Hepatic stellate cell (primary cell): ENCODE measurements around the gene NDUFS8.

Source experiments
- DNase-seq: peaks from one replicate; pipeline ENCODE4 v3.0.0; 2011; ENCODE audit warnings: low spot score

The NDUFS8 gene

DNA sequence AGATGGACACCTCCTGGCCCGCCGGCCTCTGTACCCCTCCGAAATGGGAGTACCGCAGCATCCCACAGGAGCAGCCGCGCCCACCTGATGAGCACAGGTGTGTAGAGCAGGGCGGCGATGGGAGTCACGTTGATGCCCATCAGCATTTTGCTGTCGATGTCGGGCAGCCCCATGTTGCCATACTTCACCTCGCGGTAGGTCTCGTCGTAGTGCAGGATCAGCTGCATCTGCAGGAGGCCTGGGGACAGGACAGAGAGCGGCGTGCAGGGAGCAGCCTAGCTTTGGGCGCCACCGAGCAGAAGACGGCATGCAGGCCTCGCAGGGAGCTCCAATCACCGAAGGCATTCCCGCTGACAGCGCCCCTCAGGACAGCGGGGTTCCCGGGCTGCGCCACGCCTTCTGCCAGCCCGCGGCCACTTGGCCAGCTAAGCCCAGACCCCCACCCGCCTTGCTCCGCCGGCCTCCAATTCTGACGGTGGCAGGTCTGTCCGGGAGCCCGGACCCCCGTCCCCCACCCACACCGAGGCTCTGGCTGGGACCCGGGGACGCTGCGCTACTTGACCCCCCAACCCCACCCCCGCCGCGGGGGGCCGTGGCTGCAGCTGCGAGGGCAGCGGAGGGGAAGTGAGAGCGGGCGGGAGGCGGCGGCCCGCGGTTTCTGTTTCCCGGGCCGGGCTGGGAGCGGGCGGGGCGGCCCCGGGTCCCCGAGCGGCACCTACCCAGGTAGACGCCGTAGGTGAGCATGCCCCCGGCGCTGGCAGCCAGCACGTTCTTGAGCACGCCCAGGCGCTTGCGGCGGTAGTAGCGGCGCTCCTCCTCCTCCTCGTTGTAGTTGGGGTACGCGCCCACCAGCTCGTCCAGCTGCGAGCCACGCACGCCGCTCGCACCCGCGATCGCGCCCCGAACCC lies 27.3 kb upstream of the NDUFS8 start:
- no peak for DNase-seq

DNA sequence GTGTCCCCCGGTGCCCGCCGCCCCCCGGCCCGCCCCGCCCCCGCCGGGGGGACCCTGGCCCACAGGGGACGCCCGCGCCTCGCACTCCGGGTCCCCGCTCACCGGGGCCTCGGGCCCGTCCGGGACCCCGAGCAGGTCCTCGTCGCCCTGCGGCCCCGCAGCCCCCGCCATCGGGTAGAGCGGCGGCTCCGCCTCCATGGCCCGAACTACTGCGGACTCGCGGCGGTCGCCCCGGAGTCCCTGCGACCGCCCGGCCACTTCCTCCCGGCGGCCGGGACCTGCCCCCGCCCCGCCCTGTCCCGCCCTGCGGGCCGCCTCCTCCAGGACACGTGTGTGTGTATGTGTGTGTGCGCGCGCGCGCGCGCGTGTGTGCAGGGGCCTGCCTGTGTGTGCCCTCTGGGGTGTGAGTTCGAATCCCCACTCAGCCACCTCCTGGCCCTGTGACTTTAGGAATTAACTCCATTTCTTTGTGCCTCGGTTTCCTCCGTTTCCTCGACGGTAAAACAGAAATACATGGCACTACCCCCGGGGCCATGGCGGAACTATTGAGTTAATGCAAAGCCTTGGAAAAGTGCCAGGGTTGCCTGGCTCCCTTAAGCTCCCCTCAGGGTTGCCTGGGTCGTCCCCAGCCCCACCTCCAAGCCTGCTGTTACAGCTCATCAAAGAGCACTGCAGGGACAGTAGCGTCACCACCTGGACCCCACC lies 26.5 kb upstream of the NDUFS8 start, which contains the start of gene UNC93B1:
Gene UNC93B1 (minus strand): TSS at position 252 of the 705 bp plus-strand sequence. CDS start 54 bp downstream, at position 198.
- DNase-seq, result peak; percentile 84

DNA sequence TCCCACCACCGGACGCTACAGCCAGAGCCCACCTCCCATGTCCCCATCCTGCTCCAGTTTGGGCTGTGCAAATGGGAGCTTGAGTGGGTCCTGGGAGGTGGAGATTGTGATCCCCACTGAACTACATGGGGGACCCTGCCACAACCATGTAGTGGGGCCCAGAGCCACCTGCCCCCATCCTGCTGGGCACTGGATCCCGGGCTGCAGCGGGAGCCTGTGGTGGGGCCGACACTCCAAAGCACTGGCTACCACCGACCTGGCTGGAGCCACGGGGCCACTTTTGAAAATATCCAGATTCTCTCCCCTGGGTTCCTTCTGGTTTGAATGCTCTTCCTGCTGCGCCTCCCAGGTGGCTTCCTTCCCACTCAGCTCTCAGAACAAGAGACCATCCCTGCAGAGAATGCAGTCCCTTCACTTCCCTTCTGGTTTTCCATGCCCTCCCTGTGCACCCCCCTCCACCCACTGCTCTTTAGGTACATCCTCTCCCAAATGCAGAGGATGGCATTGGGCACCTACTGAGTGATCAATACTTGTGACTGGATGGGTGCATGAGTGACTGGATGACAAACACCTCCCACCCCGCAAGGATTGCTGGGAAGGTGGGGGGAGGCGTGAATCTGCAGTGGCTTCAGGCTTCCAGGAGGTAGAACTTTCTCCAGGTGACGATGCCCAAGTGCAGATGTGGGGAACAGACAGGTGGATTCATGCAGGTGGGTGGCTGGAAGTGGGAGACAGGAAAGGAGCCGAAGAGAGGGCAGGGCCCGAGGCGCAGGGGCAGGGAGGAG lies 25.7 kb upstream of the NDUFS8 start:
- no peak for DNase-seq

DNA sequence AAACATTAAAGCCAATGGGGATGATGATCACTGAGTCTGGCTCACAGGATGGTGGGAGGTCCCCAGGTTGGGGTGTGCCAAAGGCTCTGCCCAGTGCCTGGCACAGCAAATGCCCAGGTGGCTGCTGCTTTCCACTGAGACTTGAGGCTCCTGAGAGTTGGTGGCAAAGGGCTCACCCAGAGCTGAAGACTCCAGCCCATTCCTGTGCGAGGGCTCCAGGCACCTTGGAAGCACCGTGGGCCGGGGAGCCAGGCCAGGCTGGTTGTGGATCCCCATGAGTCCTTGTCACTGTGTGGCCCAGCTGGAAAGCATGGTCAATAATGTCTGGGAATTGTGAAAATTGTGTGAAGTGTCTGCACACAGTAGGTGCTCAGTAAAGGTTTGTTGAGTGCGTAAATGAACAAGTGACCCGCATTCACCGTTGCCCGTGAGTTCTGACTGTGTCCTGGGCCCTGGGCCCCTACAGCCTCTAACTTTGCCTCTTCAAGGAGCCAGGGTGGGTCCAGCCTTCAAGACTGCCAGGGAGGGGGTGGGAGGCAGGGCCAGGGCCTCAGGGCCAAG lies 23.8 kb upstream of the NDUFS8 start:
- DNase-seq, result no peak

DNA sequence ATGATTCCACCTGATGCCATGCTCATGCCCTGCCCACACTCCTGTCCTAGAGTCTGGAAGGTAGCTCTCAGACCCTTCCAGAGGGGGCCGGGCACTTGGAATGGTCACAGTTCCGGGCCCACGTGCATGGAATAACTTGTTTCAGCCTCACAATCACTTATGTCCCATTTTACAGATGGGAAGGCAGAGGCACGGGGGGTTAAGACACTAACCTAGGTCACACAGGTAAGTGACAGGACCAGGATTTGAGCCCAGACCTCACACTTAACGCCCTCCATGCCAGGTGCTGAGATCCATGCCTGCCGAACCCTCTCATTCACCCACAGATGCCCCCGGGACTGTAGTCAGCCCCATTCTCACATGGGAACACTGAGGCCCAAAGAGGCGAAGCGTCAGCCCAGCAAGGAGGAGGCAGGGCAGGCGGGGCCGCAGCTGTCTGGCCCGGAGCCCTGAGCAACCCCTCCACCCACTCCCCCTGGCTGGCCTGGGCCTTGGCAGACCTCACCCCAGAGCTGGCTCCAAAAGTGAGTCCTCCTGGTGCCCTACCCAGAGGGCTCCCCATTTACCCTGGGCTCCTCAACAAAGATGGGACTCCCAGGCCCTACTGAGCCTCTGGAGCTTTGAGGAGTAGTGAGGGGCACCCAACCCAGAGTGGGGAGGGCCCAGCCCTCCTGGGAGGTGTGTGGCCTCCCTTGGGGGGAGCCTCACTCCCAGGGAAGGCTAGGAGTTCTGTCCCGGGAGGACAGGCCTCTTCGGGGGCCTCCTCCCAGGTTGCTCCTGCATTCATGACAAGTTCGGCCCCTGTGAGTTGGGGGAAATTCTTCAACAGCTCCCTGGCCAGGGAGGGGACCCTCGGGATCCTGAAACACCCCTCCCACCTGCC lies 22.7 kb upstream of the NDUFS8 start:
- no peak for DNase-seq

DNA sequence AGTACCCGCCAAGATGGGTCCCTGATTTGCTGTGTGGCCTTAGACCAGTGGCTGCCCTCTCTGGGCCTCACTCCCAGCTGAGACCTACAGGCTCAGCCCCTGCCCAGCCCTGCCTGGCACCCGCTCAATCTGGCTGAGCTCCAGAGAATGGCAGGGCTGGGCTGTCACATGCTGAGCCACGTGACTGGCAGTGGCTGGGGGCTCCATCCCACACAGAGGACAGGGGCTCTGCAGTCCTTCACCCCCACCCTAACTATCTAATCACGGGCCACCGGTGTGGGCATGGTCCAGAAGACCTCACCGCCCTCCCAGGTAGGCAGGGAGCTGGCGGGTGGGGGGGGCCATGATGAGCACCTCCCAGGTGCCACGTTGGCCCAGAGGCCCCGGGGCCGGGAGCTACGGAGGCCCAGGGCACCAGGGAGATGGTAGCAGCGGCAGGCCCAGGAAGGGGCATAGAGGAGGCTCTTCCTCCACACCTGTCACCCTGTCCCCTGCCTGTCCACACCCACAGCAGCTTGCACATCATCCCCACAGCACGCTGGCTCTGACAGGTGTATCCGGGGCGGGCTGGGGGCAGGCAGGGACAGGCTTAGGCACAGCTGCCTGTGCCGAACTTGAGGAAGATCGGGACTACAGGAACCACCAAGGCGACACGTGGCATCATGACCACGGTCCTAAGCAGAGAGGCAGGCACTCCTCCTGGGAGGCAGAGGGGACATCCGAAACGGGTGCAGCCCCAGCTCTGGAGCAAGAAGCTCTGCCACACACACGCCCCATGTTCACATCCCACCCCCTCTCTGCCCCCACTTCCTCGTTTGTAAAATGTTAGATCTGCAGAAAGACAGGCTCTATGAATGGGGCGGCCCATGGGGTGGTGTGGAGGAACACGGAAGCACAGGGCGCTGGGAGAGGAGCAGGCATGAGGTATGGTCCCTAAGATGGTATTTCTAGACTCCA lies 21.8 kb upstream of the NDUFS8 start:
- no peak for DNase-seq

DNA sequence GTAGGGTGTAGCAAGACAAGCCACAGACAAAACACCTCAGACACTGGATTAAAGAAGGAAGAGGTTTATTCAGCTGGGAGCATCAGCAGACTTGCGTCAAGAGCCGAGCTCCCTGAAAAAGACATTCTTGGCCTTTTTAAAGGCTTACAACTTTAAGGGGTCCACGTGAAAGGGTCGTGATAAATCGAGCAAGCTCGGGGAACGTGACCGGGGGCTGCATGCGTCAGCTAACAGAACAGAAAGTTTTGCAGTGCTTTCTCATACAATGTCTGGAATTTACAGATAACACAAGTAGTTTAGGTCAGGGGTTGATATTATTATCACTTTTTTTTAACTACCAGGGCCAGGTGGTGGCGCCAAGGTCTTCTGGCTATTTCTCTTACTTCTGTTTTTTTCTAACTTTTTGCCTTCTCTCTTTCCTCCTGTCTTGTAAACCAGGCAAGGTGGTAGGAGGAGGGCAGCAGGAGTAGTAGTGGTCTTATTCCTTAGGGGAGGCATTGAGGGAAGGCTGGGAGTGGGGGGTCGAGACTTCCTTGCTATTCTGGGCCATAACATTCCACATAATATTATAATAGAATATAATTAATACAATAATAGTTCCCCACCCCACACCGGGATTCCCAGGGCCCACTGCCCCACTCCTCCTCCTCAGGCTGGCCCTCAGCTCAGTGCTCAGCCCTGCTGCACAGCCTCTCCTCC lies 20.9 kb upstream of the NDUFS8 start:
- DNase-seq, result no peak

DNA sequence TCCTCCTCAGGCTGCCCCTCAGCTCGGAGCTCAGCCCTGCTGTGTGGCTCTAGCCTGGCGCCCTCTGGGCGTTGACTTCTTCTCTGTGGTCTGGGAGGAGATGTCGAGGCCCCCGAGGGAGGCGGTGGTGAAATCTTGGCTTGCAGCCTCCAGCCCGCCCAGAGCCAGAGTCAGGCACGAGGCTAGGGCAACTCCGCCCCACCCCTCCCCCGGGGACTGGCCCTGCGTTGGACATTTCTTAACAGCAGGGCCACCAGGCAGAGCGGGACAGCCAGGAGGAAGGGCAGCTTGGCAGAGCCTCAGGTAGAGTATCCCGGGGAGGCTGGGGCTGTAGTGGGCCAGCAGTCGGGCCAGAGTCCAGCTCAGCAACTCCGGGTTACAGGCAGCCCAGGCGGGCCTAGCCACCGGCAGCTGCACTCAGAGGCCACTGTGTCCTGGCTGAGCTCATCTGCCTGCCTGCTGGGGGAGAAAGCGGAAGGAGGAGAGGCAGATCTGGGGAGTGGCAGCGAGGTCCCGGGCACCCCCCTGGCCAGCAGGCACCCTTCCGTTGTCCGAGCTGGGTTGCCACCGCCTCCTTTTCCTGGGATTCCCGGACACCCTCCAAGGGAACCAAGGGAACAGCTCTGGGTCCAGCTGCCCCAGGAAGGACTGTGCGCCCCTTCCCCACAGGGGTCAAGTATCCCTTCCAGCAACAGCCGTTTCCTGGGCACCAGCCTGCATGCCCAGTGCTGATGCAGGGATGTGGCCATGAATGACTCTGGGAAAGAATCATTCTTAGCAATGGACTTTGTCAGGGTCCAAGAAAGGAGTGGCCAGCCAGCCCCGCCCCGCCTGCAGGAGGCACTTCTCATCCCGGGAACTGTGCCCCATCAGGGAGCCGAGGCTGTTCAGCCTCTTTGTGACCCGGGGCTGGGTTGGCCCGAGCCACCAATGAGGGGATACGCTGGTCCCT lies 20.1 kb upstream of the NDUFS8 start, which contains the start of gene ALDH3B1:
Gene ALDH3B1 (plus strand): TSS at position 238 of the 952 bp plus-strand sequence. CDS start 4,971 bp downstream, outside the sequence.
- DNase-seq, result peak; percentile 92

DNA sequence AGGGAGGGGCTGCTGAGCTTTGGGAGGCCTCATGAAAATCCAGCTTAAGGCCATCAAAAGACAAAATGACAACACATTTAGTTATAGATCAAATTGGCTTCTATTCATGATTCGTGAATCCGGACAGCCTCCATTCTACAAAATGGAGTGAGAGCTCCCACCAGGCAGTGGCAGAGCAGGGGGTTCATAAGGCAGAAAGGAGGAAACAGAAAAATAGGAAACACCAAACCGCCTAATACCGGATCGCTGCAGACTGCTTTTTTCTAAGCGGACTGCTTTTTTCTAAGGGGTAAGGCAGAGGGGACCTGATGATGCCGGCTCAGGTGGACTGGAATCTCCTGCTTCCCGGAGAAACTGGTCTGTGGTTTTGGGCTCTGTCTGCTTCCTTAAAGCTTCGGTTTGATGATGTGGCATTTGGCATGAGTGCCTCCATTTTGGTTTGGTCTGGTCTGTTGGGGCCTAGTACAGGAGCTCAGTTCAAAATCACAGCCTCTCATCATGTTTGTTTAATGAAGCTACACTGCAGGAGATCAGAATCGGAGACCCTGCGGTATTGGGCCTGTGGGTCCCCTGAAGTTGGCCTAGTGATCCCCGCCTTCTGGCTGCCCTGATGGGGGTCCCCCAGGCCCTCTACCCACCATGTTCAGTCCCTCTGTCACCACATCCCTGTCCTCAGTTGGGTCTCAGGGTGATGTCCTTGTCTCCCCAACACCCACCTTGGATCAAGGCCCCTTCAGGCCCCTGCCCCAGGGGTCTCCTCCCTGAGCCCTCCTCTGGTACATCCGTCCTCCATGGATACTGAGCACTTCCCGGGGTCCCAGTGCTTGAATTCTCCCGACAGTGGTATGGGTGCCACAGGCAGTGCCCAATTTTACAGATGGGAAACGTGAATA lies 19.2 kb upstream of the NDUFS8 start:
- DNase-seq, result no peak

DNA sequence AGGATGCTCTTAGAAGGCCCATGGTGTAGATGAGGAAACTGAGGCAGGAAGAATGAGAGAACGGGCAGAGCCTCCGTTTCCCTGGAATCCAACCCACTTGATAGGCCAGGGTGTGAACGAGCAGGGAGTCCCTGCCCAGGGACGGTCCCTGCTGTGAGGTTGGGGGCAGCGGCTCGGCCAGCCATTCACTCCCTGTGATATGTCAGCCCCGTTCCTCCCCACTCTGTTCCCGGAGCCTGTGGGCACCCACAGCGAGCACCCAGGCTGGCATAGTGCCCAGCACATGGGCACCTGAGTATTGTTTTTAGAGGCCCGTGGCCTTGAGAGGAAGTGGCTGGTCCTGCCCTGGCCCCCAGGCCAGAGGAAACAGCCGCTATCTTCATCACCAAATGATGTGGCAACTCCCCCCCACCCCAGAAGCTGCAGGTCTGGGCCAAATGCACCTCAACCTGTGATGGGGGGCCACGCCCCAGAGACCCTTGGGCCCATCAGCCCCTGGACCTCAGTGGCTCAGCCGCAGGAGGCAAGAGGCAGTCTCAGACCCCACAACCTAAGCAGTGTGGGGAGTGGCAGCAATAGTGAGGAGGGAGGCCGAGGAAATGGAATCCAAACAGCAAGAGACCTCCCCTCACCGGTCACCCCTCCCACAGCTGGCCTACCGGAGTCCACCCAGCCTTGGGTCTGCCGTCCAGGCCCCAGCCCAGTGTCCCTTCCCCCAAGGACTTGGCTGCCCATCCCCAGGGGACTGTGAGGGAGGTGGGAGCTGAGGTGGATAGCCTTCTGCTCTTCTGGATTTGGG lies 18.2 kb upstream of the NDUFS8 start:
- no peak for DNase-seq

DNA sequence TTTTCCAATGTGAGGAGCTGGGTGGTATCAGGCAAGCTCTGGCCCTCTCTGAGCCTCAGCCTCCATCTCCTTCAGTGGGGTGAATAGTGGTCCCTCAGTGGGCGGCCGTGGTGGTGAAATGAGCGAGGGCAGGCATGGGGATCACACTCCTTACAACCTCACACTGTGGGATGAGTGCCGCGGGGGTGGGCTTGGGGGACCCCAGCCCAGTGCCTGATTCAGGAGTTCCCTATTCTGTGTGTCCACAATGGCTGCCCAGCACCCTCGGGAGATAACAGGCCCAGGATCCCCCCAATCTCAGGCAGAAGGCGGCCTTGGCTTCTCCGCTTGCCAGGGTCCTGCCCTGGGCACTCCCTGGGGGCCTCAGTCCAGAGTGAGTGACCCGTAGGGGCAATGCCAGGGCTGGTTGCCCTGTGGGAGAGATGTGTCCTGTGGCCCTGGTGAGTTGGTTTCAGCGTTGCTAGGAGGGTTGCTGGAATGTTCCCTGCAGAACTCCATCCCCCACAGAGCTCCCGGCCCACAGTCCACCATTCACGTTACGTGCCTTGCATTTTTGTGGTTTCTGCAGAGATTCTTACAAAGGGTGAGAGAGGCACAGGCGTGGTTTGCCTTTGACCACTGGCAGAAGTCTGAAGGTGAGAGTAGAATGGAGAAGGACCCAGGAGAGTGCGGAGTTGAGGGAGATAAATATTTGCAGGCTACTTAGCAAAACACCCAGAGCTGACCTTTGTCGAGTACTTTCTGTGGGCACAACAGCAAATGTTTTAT lies 17.5 kb upstream of the NDUFS8 start:
- peak; percentile 98 for DNase-seq

DNA sequence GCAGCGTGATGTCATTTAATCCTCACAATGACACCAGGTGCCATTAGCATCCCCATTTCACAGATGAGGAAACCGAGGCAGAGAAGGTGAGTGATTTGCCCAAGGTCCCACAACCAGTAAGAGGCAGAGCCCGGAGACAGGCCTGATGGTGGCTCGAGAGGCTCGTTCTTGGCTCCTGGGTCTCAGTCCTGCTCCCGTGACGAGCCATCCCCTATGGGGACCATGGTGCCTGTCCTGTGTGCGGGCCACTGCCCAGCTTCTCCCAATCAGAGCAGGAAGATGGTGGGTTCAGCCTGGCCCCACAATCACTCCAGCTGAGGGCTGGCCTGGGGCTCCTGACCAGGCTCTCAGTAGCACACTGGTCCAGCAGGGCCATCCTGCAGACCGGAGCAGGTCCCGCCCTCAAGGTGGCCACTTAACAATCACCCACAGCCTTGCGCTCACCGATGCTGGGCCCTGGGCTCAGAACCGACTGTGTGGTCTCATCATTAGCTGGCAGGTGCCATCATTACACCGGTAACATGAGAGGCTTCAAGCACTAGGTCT lies 16.8 kb upstream of the NDUFS8 start:
- DNase-seq, result no peak

DNA sequence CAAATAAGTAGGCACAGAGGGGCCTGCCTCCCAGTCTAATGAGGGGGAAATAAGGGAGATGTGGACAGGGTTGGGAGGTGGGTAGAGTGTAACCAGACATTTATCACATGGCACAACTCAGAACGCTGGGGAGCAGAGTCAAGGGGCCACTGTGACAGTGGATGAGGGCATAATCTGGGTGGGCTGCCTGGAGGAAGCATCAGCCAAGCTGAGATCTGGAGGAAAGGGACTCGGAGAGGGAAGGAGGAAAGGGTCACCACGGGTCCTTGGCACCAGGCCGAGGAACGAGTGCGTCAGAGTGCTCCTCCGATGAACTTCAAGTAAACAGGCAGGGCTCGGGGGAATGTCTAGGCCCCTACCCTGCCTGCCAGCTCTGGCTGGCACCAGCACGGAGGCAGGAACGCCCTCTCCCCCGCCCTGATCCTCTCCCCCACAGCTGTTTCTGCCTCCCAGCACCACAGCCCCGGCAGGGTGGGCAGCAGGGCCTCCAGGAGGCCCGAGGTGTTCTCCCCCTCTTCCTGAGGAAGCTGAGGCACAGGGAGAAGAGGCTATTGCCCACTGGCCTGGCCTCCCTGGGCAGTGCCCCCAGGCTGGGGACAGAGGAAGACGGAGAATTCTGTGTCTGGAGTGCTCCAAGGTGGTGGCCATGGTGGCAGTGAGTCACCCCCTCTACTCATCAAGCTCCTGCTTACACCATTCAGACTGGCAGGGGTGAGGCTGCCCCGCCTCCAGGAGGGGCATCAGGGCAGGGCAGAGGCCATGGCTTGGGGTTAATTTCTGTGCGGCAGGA lies 16.1 kb upstream of the NDUFS8 start:
- DNase-seq, result peak; percentile 69

DNA sequence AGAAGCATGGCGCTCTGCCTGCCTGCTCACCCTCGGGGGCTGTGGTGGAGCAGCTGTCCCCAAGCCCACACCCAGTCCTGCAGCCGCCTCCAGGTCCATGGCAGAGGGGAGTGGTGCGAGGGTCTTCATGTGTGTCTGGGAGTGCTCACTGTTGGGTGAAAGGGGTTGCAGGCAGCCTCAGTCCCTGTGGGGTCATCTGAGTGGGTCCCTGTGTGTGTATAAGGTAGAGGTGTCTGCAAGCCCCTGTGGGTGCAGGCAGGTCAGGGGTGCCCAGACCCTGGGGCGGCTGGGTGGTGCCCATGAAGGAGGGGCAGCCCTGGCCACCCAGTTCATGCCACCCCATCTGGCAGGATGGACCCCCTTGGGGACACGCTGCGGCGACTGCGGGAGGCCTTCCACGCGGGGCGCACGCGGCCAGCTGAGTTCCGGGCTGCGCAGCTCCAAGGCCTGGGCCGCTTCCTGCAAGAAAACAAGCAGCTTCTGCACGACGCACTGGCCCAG lies 15.5 kb upstream of the NDUFS8 start:
- no peak for DNase-seq
